GM08714 (cell line): ENCODE data around the gene B4GALNT2.
"Not testable (repeated sequence)": the region's sequence is repeated elsewhere in the genome, so short reads cannot be mapped to it uniquely, and the experiment has no call there.

Source experiments
- H3K4me3 ChIP-seq: fragments of 200-500 bp; sonication (Bioruptor generic); 2 replicates; pipeline ENCODE4 v1.5.1; 2014; ENCODE audit warnings: mild to moderate bottlenecking, low read length, inconsistent platforms
- ZNF274 ChIP-seq: IDR thresholded peaks from 2 replicates; pipeline ENCODE4 v1.6.1; 2012; ENCODE audit warnings: mild to moderate bottlenecking, low read depth, low read length

Gene B4GALNT2

GRCh38 chr17:49136335-49136734 is 3.8 kb downstream of the B4GALNT2 start:
- TF ChIP-seq ZNF274 = no peak
- H3K4me3 ChIP-seq = no peak overlapping the region

GRCh38 chr17:49145654-49146053 is 13.1 kb downstream of the B4GALNT2 start:
- not testable (repeated sequence) for H3K4me3 ChIP-seq

GRCh38 chr17:49146620-49147306 is 14.2 kb downstream of the B4GALNT2 start:
- no peak for TF ChIP-seq ZNF274
- no peak overlapping the region for H3K4me3 ChIP-seq

- no peak overlapping the region for H3K4me3 ChIP-seq
- no peak for TF ChIP-seq ZNF274
Measured at GRCh38 chr17:49148171-49148570, 15.6 kb downstream of the B4GALNT2 start.

- H3K4me3 ChIP-seq = no peak overlapping the region
- TF ChIP-seq ZNF274 = no peak
Measured at GRCh38 chr17:49151996-49152395, 19.4 kb downstream of the B4GALNT2 start.

- no peak overlapping the region for H3K4me3 ChIP-seq
- TF ChIP-seq ZNF274 = no peak
Measured at GRCh38 chr17:49156256-49156655, 23.7 kb downstream of the B4GALNT2 start.

- no peak overlapping the region for H3K4me3 ChIP-seq
- no peak for TF ChIP-seq ZNF274
Measured at GRCh38 chr17:49157784-49158183, 25.2 kb downstream of the B4GALNT2 start.

GRCh38 chr17:49162866-49163265 is 30.3 kb downstream of the B4GALNT2 start:
- TF ChIP-seq ZNF274 = no peak
- no peak overlapping the region for H3K4me3 ChIP-seq

GRCh38 chr17:49165143-49165542 is 32.6 kb downstream of the B4GALNT2 start:
- no peak overlapping the region for H3K4me3 ChIP-seq
- no peak for TF ChIP-seq ZNF274

GRCh38 chr17:49168706-49169105 is 36.1 kb downstream of the B4GALNT2 start:
- no peak for TF ChIP-seq ZNF274
- H3K4me3 ChIP-seq = no peak overlapping the region

- H3K4me3 ChIP-seq = no peak overlapping the region
Measured at GRCh38 chr17:49170216-49170615, 37.6 kb downstream of the B4GALNT2 start.

GRCh38 chr17:49170711-49171110 is 38.1 kb downstream of the B4GALNT2 start:
- not testable (repeated sequence) for H3K4me3 ChIP-seq

More at GRCh38 chr17:49170216-49170615, 37.6 kb downstream of the B4GALNT2 start:
- no peak for TF ChIP-seq ZNF274

- not testable (repeated sequence) for H3K4me3 ChIP-seq
Measured at GRCh38 chr17:49175978-49176377, 43.4 kb downstream of the B4GALNT2 start.

GRCh38 chr17:49180303-49180702 is 47.7 kb downstream of the B4GALNT2 start:
- TF ChIP-seq ZNF274 = no peak
- no peak overlapping the region for H3K4me3 ChIP-seq

- no peak for TF ChIP-seq ZNF274
- H3K4me3 ChIP-seq = no peak overlapping the region
Measured at GRCh38 chr17:49180998-49181635, 48.5 kb downstream of the B4GALNT2 start.

GRCh38 chr17:49183341-49183740 is 50.8 kb downstream of the B4GALNT2 start:
- no peak overlapping the region for H3K4me3 ChIP-seq
- TF ChIP-seq ZNF274 = no peak
